ENCODE measurements around the gene GAD1. TPM values are rescaled to one million over a fixed set of nuclear protein-coding genes. Genes with fewer than 3 reads are reported as not detected.

The GAD1 gene
- 0.07 TPM in 1 of 2 replicates, not detected in the other for total RNA-seq

GRCh38 chr2:170816504-170817092 is at the start of gene GAD1:
Gene GAD1 (plus strand): TSS chr2:170816887. CDS start chr2:170818592, 1,705 bp downstream.

GRCh38 chr2:170770008-170770605 is 46.6 kb upstream of the GAD1 start, which contains the start of gene ERICH2:
Gene ERICH2 (plus strand): TSS chr2:170770378. CDS start chr2:170770682, 304 bp downstream.

Other genes with a start within 250 kb of the GAD1 start
- not detected in 2 replicates for gene SP5, start 101.5 kb upstream of the GAD1 start, total RNA-seq
- 0.39 and 0.76 TPM in 2 replicates for gene ERICH2, start 46.5 kb upstream of the GAD1 start, total RNA-seq
- gene GORASP2, start 112.4 kb downstream of the GAD1 start, total RNA-seq, result 34.5 and 37.1 TPM in 2 replicates